H1 (cell line): ENCODE results near the gene SLAMF6. TPM values are rescaled to one million over a fixed set of nuclear protein-coding genes. Genes with fewer than 3 reads are reported as not detected.

ENCODE experiments used
- CTCF ChIA-PET: fragments of 300-600 bp; sonication (Branson Sonifier 250); formaldehyde crosslinking; loops from one replicate; lab custom pipeline; 2021; ENCODE audit not compliant: partially characterized antibody; lab: Charles Lee
- POLR2A ChIA-PET: fragments of 300-600 bp; sonication (Branson Sonifier 250); formaldehyde crosslinking; loops from one replicate; lab custom pipeline; 2021; ENCODE audit warnings: inconsistent platforms; ENCODE audit not compliant: partially characterized antibody; lab: Charles Lee
- DNase-seq, 2 experiments: peaks; one replicate each; pipeline versions ENCODE4 v3.0.0 to v3.0.0-alpha.2; 2010 to 2022; ENCODE audit warnings: low spot score in 2 of 2, low read depth in 1 of 2, mixed read lengths in 1 of 2
- FAIRE-seq: peaks from 2 replicates; lab custom pipeline; 2011; peaks lifted over from hg19 to GRCh38; lab: Jason Lieb, UNC
- H2AFZ ChIP-seq: 2 replicates; pipeline ENCODE4 v1.8.1; 2012; ENCODE audit warnings: low read length, inconsistent platforms
- H2AK5ac ChIP-seq: 2 replicates; pipeline ENCODE4 v1.6.1; 2013; ENCODE audit warnings: low read depth, low read length
- H2BK120ac ChIP-seq: replicated peaks from 2 replicates; pipeline ENCODE3; 2013; ENCODE audit warnings: low read depth, low read length, inconsistent platforms
- H2BK12ac ChIP-seq: 2 replicates; pipeline ENCODE4 v1.6.1; 2013; ENCODE audit warnings: low read depth, low read length
- H2BK15ac ChIP-seq: 2 replicates; pipeline ENCODE4 v1.6.1; 2013; ENCODE audit warnings: low read length
- H2BK20ac ChIP-seq: 2 replicates; pipeline ENCODE4 v1.6.1; 2013; ENCODE audit warnings: low read length
- H2BK5ac ChIP-seq: 2 replicates; pipeline ENCODE4 v1.6.1; 2013; ENCODE audit warnings: low read depth, low read length
- H3K14ac ChIP-seq: 2 replicates; pipeline ENCODE4 v1.6.1; 2013; ENCODE audit warnings: inconsistent platforms; ENCODE audit not compliant: insufficient read length
- H3K18ac ChIP-seq: 2 replicates; pipeline ENCODE4 v1.6.1; 2013; ENCODE audit warnings: low read length; ENCODE audit errors: extremely low read depth
- H3K23ac ChIP-seq: 2 replicates; pipeline ENCODE4 v1.6.1; 2013; ENCODE audit warnings: inconsistent platforms; ENCODE audit not compliant: insufficient read length
- H3K23me2 ChIP-seq: 2 replicates; pipeline ENCODE4 v1.6.1; 2013; ENCODE audit warnings: low read depth, low read length
- H3K27ac ChIP-seq: 2 replicates; pipeline ENCODE4 v1.6.1; 2011; ENCODE audit warnings: low read depth, low read length, inconsistent platforms
- H3K27me3 ChIP-seq, 4 experiments: replicated peaks in 1 of 4; 1 replicate in 1 of 4; 2 replicates in 3 of 4; pipeline versions ENCODE4 v1.6.1 to v1.8.1; 2011 to 2013; ENCODE audit warnings: low read length in 3 of 4, mild to moderate bottlenecking in 3 of 4, inconsistent platforms in 2 of 4, mixed read lengths in 2 of 4, moderate library complexity in 1 of 4; ENCODE audit not compliant: control insufficient read depth in 3 of 4, insufficient read depth in 3 of 4; ENCODE audit errors: extremely low read depth in 1 of 4
- H3K36me3 ChIP-seq, 4 experiments: 2 replicates each; pipeline versions ENCODE4 v1.6.1 to v1.8.1; 2011 to 2013; ENCODE audit warnings: mild to moderate bottlenecking in 4 of 4, low read length in 3 of 4, moderate library complexity in 2 of 4, control low read depth in 1 of 4, inconsistent platforms in 1 of 4; ENCODE audit not compliant: insufficient read depth in 4 of 4, control insufficient read depth in 2 of 4
- H3K4ac ChIP-seq: replicated peaks from 2 replicates; pipeline ENCODE3; 2013; ENCODE audit warnings: low read length, low read depth, mixed read lengths, inconsistent platforms; ENCODE audit not compliant: insufficient read length
- H3K4me1 ChIP-seq, 4 experiments: replicated peaks in 1 of 4; 1 replicate in 1 of 4; 2 replicates in 3 of 4; pipeline versions ENCODE4 v1.6.1 to v1.8.1; 2011 to 2013; ENCODE audit warnings: low read length in 3 of 4, inconsistent platforms in 2 of 4, mixed read lengths in 1 of 4; ENCODE audit not compliant: insufficient read depth in 4 of 4, control insufficient read depth in 3 of 4
- H3K4me2 ChIP-seq, 2 experiments: 2 replicates each; pipeline versions ENCODE4 v1.6.1 to v1.8.1; 2011 to 2013; ENCODE audit warnings: low read depth in 2 of 2, low read length in 2 of 2, control low read depth in 1 of 2, inconsistent platforms in 1 of 2, mild to moderate bottlenecking in 1 of 2; ENCODE audit not compliant: insufficient read depth in 1 of 2
- H3K4me3 ChIP-seq, 4 experiments: fragments of 200-600, 300-600 bp in 1 of 4; sonication (generic), shearing (Covaris generic), sonication (Bioruptor Twin) in 1 of 4; 2 replicates each; pipeline versions ENCODE4 v1.5.1 to v1.8.1; 2011 to 2016; ENCODE audit warnings: low read length in 4 of 4, low read depth in 3 of 4, control low read depth in 2 of 4, inconsistent platforms in 2 of 4, mild to moderate bottlenecking in 2 of 4, mixed read lengths in 1 of 4, moderate library complexity in 1 of 4; ENCODE audit not compliant: insufficient read depth in 2 of 4; ENCODE audit errors: extremely low read depth in 1 of 4
- H3K56ac ChIP-seq: replicated peaks from 2 replicates; pipeline ENCODE3; 2013; ENCODE audit warnings: low read depth, mild to moderate bottlenecking, mixed read lengths, low read length, inconsistent platforms; ENCODE audit not compliant: insufficient read length
- H3K79me1 ChIP-seq: 2 replicates; pipeline ENCODE4 v1.6.1; 2013; ENCODE audit warnings: low read depth, low read length, control low read depth
- H3K79me2 ChIP-seq, 2 experiments: 2 replicates each; pipeline versions ENCODE4 v1.6.1 to v1.8.1; 2012 to 2013; ENCODE audit warnings: low read length in 2 of 2, mild to moderate bottlenecking in 2 of 2, inconsistent platforms in 1 of 2; ENCODE audit not compliant: insufficient read depth in 2 of 2, control insufficient read depth in 1 of 2
- H3K9ac ChIP-seq, 4 experiments: replicated peaks in 1 of 4; 1 replicate in 1 of 4; 2 replicates in 3 of 4; pipeline versions ENCODE4 v1.6.1 to v1.8.1; 2011 to 2013; ENCODE audit warnings: low read depth in 3 of 4, low read length in 3 of 4, control low read depth in 2 of 4, mild to moderate bottlenecking in 2 of 4, moderate library complexity in 2 of 4, inconsistent platforms in 1 of 4; ENCODE audit errors: extremely low read depth in 1 of 4
- H3K9me3 ChIP-seq, 2 experiments: 2 replicates each; pipeline versions ENCODE4 v1.6.1 to v1.8.1; 2012 to 2013; ENCODE audit warnings: mild to moderate bottlenecking in 2 of 2, moderate library complexity in 2 of 2, control low read depth in 1 of 2, inconsistent platforms in 1 of 2, low read depth in 1 of 2, low read length in 1 of 2, mixed read lengths in 1 of 2; ENCODE audit not compliant: insufficient read depth in 2 of 2
- H4K20me1 ChIP-seq, 2 experiments: replicated peaks in 1 of 2; 2 replicates each; pipeline versions ENCODE3 to v1.8.1; 2011 to 2013; ENCODE audit warnings: inconsistent platforms in 2 of 2, low read length in 2 of 2, mild to moderate bottlenecking in 1 of 2; ENCODE audit not compliant: insufficient read depth in 2 of 2, control insufficient read depth in 1 of 2
- H4K5ac ChIP-seq: 2 replicates; pipeline ENCODE4 v1.6.1; 2013; ENCODE audit warnings: low read length, low read depth, mixed read lengths, inconsistent platforms; ENCODE audit not compliant: insufficient read length
- H4K8ac ChIP-seq: 2 replicates; pipeline ENCODE4 v1.8.0; 2013; ENCODE audit warnings: mild to moderate bottlenecking, moderate library complexity, low read length, inconsistent platforms; ENCODE audit not compliant: insufficient read depth; ENCODE audit errors: extremely low read depth
- H4K91ac ChIP-seq: replicated peaks from 2 replicates; pipeline ENCODE3; 2013; ENCODE audit warnings: low read length, mixed read lengths, inconsistent platforms; ENCODE audit not compliant: insufficient read length
- BRCA1 ChIP-seq: IDR thresholded peaks from 2 replicates; pipeline ENCODE4 v1.6.1; 2012; ENCODE audit warnings: low read depth, low read length, improper control_type of control experiment
- GABPA ChIP-seq: IDR thresholded peaks from 2 replicates; pipeline ENCODE4 v1.6.1; 2011; ENCODE audit warnings: mild to moderate bottlenecking, low read length, moderate library complexity, borderline replicate concordance; ENCODE audit not compliant: insufficient read depth
- HDAC6 ChIP-seq: IDR thresholded peaks from one replicate; pipeline ENCODE4 v1.7.1; 2012; ENCODE audit warnings: low read depth, mild to moderate bottlenecking, inconsistent platforms, low read length, moderate library complexity
- POLR2A ChIP-seq, 2 experiments: IDR thresholded peaks; 1 replicate in 1 of 2; 2 replicates in 1 of 2; pipeline ENCODE4 v1.6.1; 2011; ENCODE audit warnings: low read depth in 2 of 2, low read length in 2 of 2, mild to moderate bottlenecking in 2 of 2; ENCODE audit errors: control extremely low read depth in 1 of 2
- SAP30 ChIP-seq: fragments of 300-600 bp; sonication (generic); IDR thresholded peaks from 2 replicates; pipeline ENCODE4 v1.7.1; 2012; ENCODE audit warnings: low read length, moderate library complexity, mild to moderate bottlenecking, inconsistent platforms; ENCODE audit not compliant: insufficient read depth, insufficient replicate concordance
- SIN3A ChIP-seq, 2 experiments: IDR thresholded peaks in 1 of 2; conservative IDR thresholded peaks in 1 of 2; 2 replicates each; pipeline ENCODE4 v1.6.1; 2011 to 2012; ENCODE audit warnings: low read length in 2 of 2, improper control_type of control experiment in 1 of 2, low read depth in 1 of 2, mild to moderate bottlenecking in 1 of 2
- SIRT6 ChIP-seq: IDR thresholded peaks from one replicate; pipeline ENCODE4 v1.7.1; 2012; ENCODE audit warnings: low read length, inconsistent platforms
- SP2 ChIP-seq: IDR thresholded peaks from 2 replicates; pipeline ENCODE4 v1.6.1; 2012; ENCODE audit warnings: mild to moderate bottlenecking, low read length, inconsistent platforms
- SUZ12 ChIP-seq: fragments of 200-600 bp; sonication (generic); IDR thresholded peaks from 2 replicates; pipeline ENCODE4 v1.6.1; 2012; ENCODE audit warnings: mild to moderate bottlenecking, inconsistent platforms, low read length, moderate library complexity, mixed read lengths
- TAF1 ChIP-seq: IDR thresholded peaks from 2 replicates; pipeline ENCODE4 v1.6.1; 2011; ENCODE audit warnings: mild to moderate bottlenecking, low read depth, low read length
- USF2 ChIP-seq: IDR thresholded peaks from 2 replicates; pipeline ENCODE4 v1.6.1; 2011; ENCODE audit warnings: low read length, improper control_type of control experiment
- WGBS, 2 experiments: shearing (Covaris generic) in 1 of 2; methylation state at CpG; one replicate each; pipeline versions ENCODE4 v1.1.6 to v1.1.7; 2013 to 2015; ENCODE audit warnings: low lambda C conversion rate in 2 of 2, mixed read lengths in 2 of 2, inconsistent platforms in 1 of 2, low coverage in 1 of 2, missing lambda C conversion rate in 1 of 2; ENCODE audit not compliant: insufficient replicate concordance in 2 of 2, insufficient coverage in 1 of 2, insufficient read length in 1 of 2; ENCODE audit errors: extremely low coverage in 1 of 2, missing lambda C conversion rate in 1 of 2; 5-methylcytosine and 5-hydroxymethylcytosine counted together
- polyA plus RNA-seq, 7 experiments: library from polyadenylated mRNA; depleted of rRNA in 3 of 7; stranded (reverse) in 5 of 7; unstranded in 2 of 7; fragments of >200 nt in 5 of 7; fragments of 200-250 nt in 2 of 7; gene quantifications; 1 replicate in 5 of 7; 2 replicates in 1 of 7; 4 replicates in 1 of 7; pipeline versions ENCODE4 v1.2.1 to v1.2.3, GENCODE V29; 2011 to 2013; ENCODE audit warnings: missing spikeins in 2 of 7, mixed read lengths in 2 of 7
- total RNA-seq: library from RNA; stranded (reverse); fragmentation: NEBNext Ultra II Directional; extraction: Animal tissue kit (Norgen Biotek cat#: 25700); gene quantifications from 2 replicates; pipeline ENCODE4 v1.2.1, GENCODE V29; 2021

The SLAMF6 gene
- total and polyA plus RNA-seq, 2 of the 8 experiments (the other 6 are each of a cell fraction or from before 2014, with no cell fraction given) = not detected

- 90% methylated on average over 3 of the region's 3 CpGs; no CpG with 5 or more reads in 1 of the 2 experiments for WGBS, 2 experiments
- DNase-seq = no peak
- Histone ChIP-seq H3K9me3 (no peaks in the 10 kb centered on the region), H4K91ac (no peak overlapping the region), H2AFZ (no peak overlapping the region), H4K5ac (no peak overlapping the region), H3K18ac (no peak overlapping the region), H3K56ac (no peak overlapping the region), H3K23ac (no peak overlapping the region), H2AK5ac (no peak overlapping the region), H3K4me1 (no peaks in the 10 kb centered on the region), H3K23me2 (no peaks in the 10 kb centered on the region), H3K36me3 (no peaks in the 10 kb centered on the region), H3K79me2 (no peaks in the 10 kb centered on the region), H3K14ac (no peak overlapping the region), H3K27ac (no peak overlapping the region), H3K27me3 (no peaks in the 10 kb centered on the region), H4K8ac (no peak overlapping the region; the same call in 1 of the 2 replicates), H3K79me1 (no peaks in the 10 kb centered on the region), H2BK5ac (no peak overlapping the region), H4K20me1 (no peaks in the 10 kb centered on the region), H3K4ac (no peak overlapping the region), H2BK15ac (no peak overlapping the region), H3K9ac (no peak overlapping the region), H2BK20ac (no peak overlapping the region), H2BK120ac (no peak overlapping the region), H2BK12ac (no peak overlapping the region), H3K4me3 (no peak overlapping the region), H3K4me2 (no peak overlapping the region)
- no peak for FAIRE-seq
- ChIA-PET POLR2A (no interaction called here), CTCF (interaction anchor here (0.6 to 9.6 kb wide), 14 partner anchors 8 to 129 kb away, joined by 3 to 88 read pairs (median 4); no protein-coding TSS in a partner anchor)
- TF ChIP-seq POLR2A (IDR thresholded peaks at IDR 0.05; ENCODE audit: control extremely low read depth in 1 of 2, low read depth in 2 of 2, low read length in 2 of 2) = no peak
- TF ChIP-seq TAF1 = no peak
- TF ChIP-seq SIN3A (conservative IDR thresholded peaks at IDR 0.05 in 1 of 2, IDR thresholded peaks at IDR 0.05 in 1 of 2; ENCODE audit: low read depth in 1 of 2, low read length in 2 of 2) = no peak
- TF ChIP-seq SAP30 = no peak
- TF ChIP-seq SIRT6 = no peak
- no peak for TF ChIP-seq USF2
- TF ChIP-seq SP2 = no peak
- TF ChIP-seq SUZ12 = no peak
- TF ChIP-seq GABPA = no peak
- no peak for TF ChIP-seq BRCA1
- TF ChIP-seq HDAC6 = no peak
Observed at GRCh38 chr1:160549665-160550006, 26.6 kb upstream of the SLAMF6 start.
